Superior temporal gyrus (tissue), 1 donor: ENCODE data around the gene CSE1L.
"Not testable (repeated sequence)": the region's sequence is repeated elsewhere in the genome, so short reads cannot be mapped to it uniquely, and the experiment has no call there.

Source experiments
- DNase-seq: peaks from one replicate; pipeline ENCODE4 v3.0.0-alpha.2; 2016; ENCODE audit errors: extremely low spot score

The CSE1L gene

GRCh38 chr20:49046087-49046900 lies at the start of gene CSE1L:
Gene CSE1L, plus strand, starts transcription at chr20:49046312. Its CDS starts 12,152 bp downstream, at chr20:49058464.
- peak; percentile 98 for DNase-seq

GRCh38 chr20:48999890-49000870 lies 45.9 kb upstream of the CSE1L start:
- DNase-seq: peak; percentile 80

GRCh38 chr20:49001741-49002140 lies 44.4 kb upstream of the CSE1L start:
- no peak for DNase-seq

- DNase-seq: no peak
These were observed 39.6 kb upstream of the CSE1L start for GRCh38 chr20:49006446-49006980.

- DNase-seq: no peak
These were observed 36.0 kb upstream of the CSE1L start for GRCh38 chr20:49009899-49010631.

GRCh38 chr20:49024220-49024619 lies 21.9 kb upstream of the CSE1L start:
- DNase-seq: no peak

- DNase-seq: not testable (repeated sequence)
These were observed 17.9 kb upstream of the CSE1L start for GRCh38 chr20:49028177-49028576.

GRCh38 chr20:49028684-49029083 lies 17.4 kb upstream of the CSE1L start:
- DNase-seq: peak; percentile 60

- no peak for DNase-seq
These were observed 16.9 kb upstream of the CSE1L start for GRCh38 chr20:49029203-49029602.

GRCh38 chr20:49030954-49031619 lies 15.0 kb upstream of the CSE1L start:
- peak; percentile 39 for DNase-seq

- DNase-seq: no peak
These were observed 13.7 kb upstream of the CSE1L start for GRCh38 chr20:49032455-49032854.

GRCh38 chr20:49034070-49034732 lies 11.9 kb upstream of the CSE1L start:
- no peak for DNase-seq

- no peak for DNase-seq
These were observed 8.1 kb upstream of the CSE1L start for GRCh38 chr20:49037962-49038387.

GRCh38 chr20:49039854-49040253 lies 6.3 kb upstream of the CSE1L start:
- DNase-seq: no peak

GRCh38 chr20:49043000-49043399 lies 3.1 kb upstream of the CSE1L start:
- no peak for DNase-seq

GRCh38 chr20:49045440-49046086 lies 549 bp upstream of the CSE1L start:
- DNase-seq: no peak

- peak; percentile 66 for DNase-seq
These were observed 6.2 kb downstream of the CSE1L start for GRCh38 chr20:49052334-49052733.

- no peak for DNase-seq
These were observed 8.0 kb downstream of the CSE1L start for GRCh38 chr20:49054056-49054643.

- DNase-seq: no peak
These were observed 17.2 kb downstream of the CSE1L start for GRCh38 chr20:49063279-49063678.
